Measurements from ENCODE around the gene CTDSPL.

CTDSPL gene

DNA sequence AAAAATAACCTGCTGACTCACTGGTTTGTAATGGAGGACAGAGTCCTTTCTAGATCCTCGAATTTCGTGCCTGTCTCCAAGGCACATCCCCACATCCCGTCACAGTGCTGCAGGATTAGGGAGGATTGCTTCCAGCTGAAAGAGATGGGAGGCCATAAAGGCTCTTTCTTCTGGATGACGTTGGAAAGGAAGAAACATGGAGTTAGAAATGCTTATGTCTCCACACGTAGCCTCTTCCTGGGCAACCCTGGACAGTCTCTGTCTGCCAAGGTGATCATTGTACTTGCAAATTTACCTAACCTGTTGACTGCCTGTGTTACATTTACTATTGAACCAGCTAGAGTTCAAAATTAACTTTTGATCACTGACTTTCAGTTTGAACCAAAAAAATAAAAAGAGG lies 101.3 kb downstream of the CTDSPL start:
- no peak overlapping the region for H3K4me3 ChIP-seq
- no peak for TF ChIP-seq CTCF (IDR thresholded peaks at IDR 0.05)
- no peak for DNase-seq (ENCODE audit: low spot score)
- peak overlapping the region; percentile 29 to 54 for H3K27ac ChIP-seq

DNA sequence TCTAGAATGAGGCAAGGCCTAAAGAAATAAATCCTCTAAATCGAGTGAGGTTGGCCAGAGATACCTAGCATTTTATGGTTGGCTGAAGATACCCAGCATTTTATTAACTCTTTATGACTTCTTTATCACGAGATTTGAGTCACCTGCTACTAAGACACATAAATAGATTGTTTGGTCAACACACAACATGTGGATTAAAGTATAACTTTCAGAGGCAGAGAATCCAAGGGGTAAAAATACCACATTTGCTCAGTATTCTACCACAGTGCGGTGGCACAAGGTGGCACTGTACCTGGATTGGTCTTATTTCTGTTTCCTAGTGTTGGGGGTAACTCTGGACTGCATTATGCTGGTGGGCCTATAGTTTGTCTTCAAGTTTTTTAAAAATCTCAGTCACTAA lies 102.0 kb downstream of the CTDSPL start:
- H3K27ac ChIP-seq = peak overlapping the region; percentile 9 to 29
- TF ChIP-seq CTCF (IDR thresholded peaks at IDR 0.05) = no peak
- H3K4me3 ChIP-seq = no peak overlapping the region
- DNase-seq (ENCODE audit: low spot score) = no peak

DNA sequence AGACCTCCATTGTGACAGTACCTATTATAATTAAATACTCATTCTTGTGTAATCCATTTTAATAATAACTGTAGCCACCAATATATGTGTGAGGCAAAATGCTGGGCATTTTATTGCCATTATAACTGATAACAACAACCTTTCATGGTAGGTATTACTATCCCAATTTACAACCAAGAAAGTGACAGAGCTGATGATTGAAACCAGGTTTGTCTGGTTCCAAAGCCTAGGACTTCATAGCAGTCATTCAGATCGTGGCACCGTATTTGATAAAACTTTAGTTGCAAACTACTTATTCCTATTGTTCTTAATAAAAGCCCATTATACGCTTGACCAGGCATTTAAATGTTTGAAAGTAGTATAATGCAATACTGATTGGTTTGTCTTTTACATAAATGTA lies 102.5 kb downstream of the CTDSPL start:
- DNase-seq (ENCODE audit: low spot score) = no peak
- no peak overlapping the region for H3K27ac ChIP-seq
- no peak for TF ChIP-seq CTCF (IDR thresholded peaks at IDR 0.05)
- H3K4me3 ChIP-seq = no peak overlapping the region

GRCh38 chr3:37964716-37965115 lies 103.0 kb downstream of the CTDSPL start:
- Histone ChIP-seq H3K4me3 (no peak overlapping the region), H3K27ac (no peak overlapping the region)
- DNase-seq (ENCODE audit: low spot score) = no peak
- no peak for TF ChIP-seq CTCF (IDR thresholded peaks at IDR 0.05)

- TF ChIP-seq CTCF (IDR thresholded peaks at IDR 0.05) = peak; percentile 42
- DNase-seq (ENCODE audit: low spot score) = no peak
- peak overlapping the region in 1 of 2 donors; percentile 35 for H3K27ac ChIP-seq
- no peak overlapping the region for H3K4me3 ChIP-seq
These were observed 105.7 kb downstream of the CTDSPL start for GRCh38 chr3:37967260-37967881.

- peak overlapping the region; percentile 25 to 51 for H3K27ac ChIP-seq
These were observed 106.5 kb downstream of the CTDSPL start for GRCh38 chr3:37968199-37968598.

More at GRCh38 chr3:37968199-37968598, 106.5 kb downstream of the CTDSPL start:
- TF ChIP-seq CTCF (IDR thresholded peaks at IDR 0.05) = no peak
- DNase-seq (ENCODE audit: low spot score) = no peak
- H3K4me3 ChIP-seq = no peak overlapping the region

Measured in coronary artery (tissue), 2 donors.